ENCODE data around the gene ABCA2. TPM values are rescaled to one million over a fixed set of nuclear protein-coding genes. Genes with fewer than 3 reads are reported as not detected.

ABCA2 gene
- total and polyA plus RNA-seq, 9 of the 15 experiments (the other 6 are each of a cell fraction or from before 2014, with no cell fraction given), result 0.69 to 16.3 (median 6.1) TPM; not detected in 2

- Histone ChIP-seq H3K9me1 (ENCODE audit: control insufficient read depth, insufficient read depth, low read length) (no peaks in the 10 kb centered on the region), H3K4me2 (ENCODE audit: insufficient read depth, low read length) (no peak overlapping the region), H3K27ac (ENCODE audit: extremely low read depth, low read depth, low read length) (no peak overlapping the region), H3K4me1 (replicated peaks in 1 of 2; ENCODE audit: control insufficient read depth in 2 of 2, insufficient read depth in 2 of 2, low read length in 2 of 2) (peaks cover 0 to 74% of the 10 kb centered on the region in 2 experiments; a peak in 2 of 5 replicates), H3K79me2 (ENCODE audit: control insufficient read depth, insufficient read depth, low read length) (no peaks in the 10 kb centered on the region), H3K4me3 (no peak overlapping the region), H3K9me3 (replicated peaks; ENCODE audit: control insufficient read depth, insufficient read depth, low read depth, low read length) (no peaks in the 10 kb centered on the region), H3K36me3 (ENCODE audit: control insufficient read depth, insufficient read depth, low read length) (no peaks in the 10 kb centered on the region), H3K27me3 (ENCODE audit: control insufficient read depth in 2 of 2, insufficient read depth in 2 of 2, low read length in 2 of 2) (no peaks in the 10 kb centered on the region), H4K20me1 (replicated peaks; ENCODE audit: control insufficient read depth, insufficient read depth, low read length) (0 out of 2 replicates have a peak, but pooled peaks cover 1% of the 10 kb centered on the region), H2AFZ (ENCODE audit: low read depth, low read length) (no peak overlapping the region), H3K9ac (ENCODE audit: insufficient read depth in 1 of 2, low read depth in 2 of 2, low read length in 2 of 2) (no peak overlapping the region)
- ATAC-seq (no peak), FAIRE-seq (no peak), DNase-seq (ENCODE audit: extremely low read depth in 1 of 4, low spot score in 3 of 4) (no peak)
- TF ChIP-seq SAFB (IDR thresholded peaks at IDR 0.05; ENCODE audit: borderline replicate concordance, low read depth, low read length) (no peak), PURB (CRISPR knock-in tag; IDR thresholded peaks at IDR 0.05; ENCODE audit: low read depth) (no peak), CBX3 (IDR thresholded peaks at IDR 0.05; ENCODE audit: borderline replicate concordance in 1 of 2, low read length in 2 of 2) (no peak), ZBTB40 (IDR thresholded peaks at IDR 0.05) (no peak), ZBTB40 (CRISPR knock-in tag; IDR thresholded peaks at IDR 0.05) (no peak), JUND (IDR thresholded peaks at IDR 0.05; ENCODE audit: borderline replicate concordance, low read depth, low read length) (no peak), JUND (tag; IDR thresholded peaks at IDR 0.05; ENCODE audit: borderline replicate concordance, low read depth, low read length) (no peak), ILK (tag; IDR thresholded peaks at IDR 0.05; ENCODE audit: borderline replicate concordance, low read depth) (no peak), CHD4 (IDR thresholded peaks at IDR 0.05; ENCODE audit: insufficient read depth, insufficient replicate concordance, low read depth, low read length, poor library complexity, severe bottlenecking) (no peak), ZKSCAN8 (CRISPR knock-in tag; IDR thresholded peaks at IDR 0.05) (no peak), LEF1 (IDR thresholded peaks at IDR 0.05) (no peak), ZNF121 (CRISPR knock-in tag; conservative IDR thresholded peaks at IDR 0.05) (no peak), TAF9B (IDR thresholded peaks at IDR 0.05; ENCODE audit: partially characterized antibody) (no peak), GTF2B (IDR thresholded peaks at IDR 0.05; ENCODE audit: extremely low read depth, insufficient read length) (no peak)
- intact Hi-C loops (cut with micrococcal nuclease), result no loop called here
- WGBS (ENCODE audit: insufficient coverage, low coverage, missing lambda C conversion rate), result 65% methylated on average over 12 of the region's 16 CpGs
- in situ Hi-C loops (cut with MboI), result no loop called here
- CTCF ChIA-PET (ENCODE audit: low intra/inter-chr PET ratio), result no interaction called here
- POLR2A ChIA-PET, result interaction anchor here (1.0 kb wide), 1 partner anchor 68 kb away, joined by 4 read pairs; no protein-coding TSS in a partner anchor
- BruUV-seq (replicated peaks), result no TSS peak
Measured at GRCh38 chr9:137016436-137016835, 11.6 kb downstream of the ABCA2 start.
